T-helper 17 cell (primary cell): Measurements from ENCODE around the gene SIRT5. TPM values are rescaled to one million over a fixed set of nuclear protein-coding genes. Genes with fewer than 3 reads are reported as not detected.

Experiments
- ATAC-seq: fragments of 150-1000 bp; cut with Tn5 transposase; 2 replicates; pipeline ENCODE4 v1.10.0; 2021; ENCODE audit warnings: mild to moderate bottlenecking, moderate library complexity
- DNase-seq, 3 donors: peaks; one replicate each; pipeline versions ENCODE4 v3.0.0 to v3.0.0-alpha.2; 2020 to 2021
- H3K9me3 ChIP-seq: one replicate; pipeline ENCODE4 v1.7.0; 2013; ENCODE audit warnings: low read length, mild to moderate bottlenecking; ENCODE audit not compliant: control insufficient read depth, poor library complexity, severe bottlenecking
- H3K27ac Mint-ChIP-seq: one replicate; pipeline ENCODE4 v1.8.0; 2022; ENCODE audit warnings: mild to moderate bottlenecking, moderate library complexity, mixed read lengths
- H3K27me3 Mint-ChIP-seq: one replicate; pipeline ENCODE4 v1.8.0; 2022; ENCODE audit warnings: mixed read lengths
- H3K36me3 Mint-ChIP-seq: one replicate; pipeline ENCODE4 v1.8.0; 2022; ENCODE audit warnings: low read depth, mixed read lengths
- H3K4me1 Mint-ChIP-seq: one replicate; pipeline ENCODE4 v1.8.0; 2022; ENCODE audit warnings: mild to moderate bottlenecking, mixed read lengths
- H3K4me3 Mint-ChIP-seq: one replicate; pipeline ENCODE4 v1.8.0; 2022; ENCODE audit warnings: mild to moderate bottlenecking, moderate library complexity, mixed read lengths
- total RNA-seq, 4 donors: library from RNA in 2 of 4; stranded (reverse) in 2 of 4; gene quantifications; one replicate each; pipeline ENCODE4 v1.2.3 and lab custom pipeline; 2022 to 2026

The SIRT5 gene
- total RNA-seq, 2 donors from 2014 or later: 11.7 to 11.9 TPM

GRCh38 chr6:13635948-13636658 is 61.7 kb downstream of the SIRT5 start:
- H3K4me3 Mint-ChIP-seq: no peak overlapping the region
- no peaks in the 10 kb centered on the region for H3K27me3 Mint-ChIP-seq
- peak overlapping the region; percentile 67 for H3K27ac Mint-ChIP-seq
- no peak for DNase-seq
- H3K36me3 Mint-ChIP-seq: peaks cover 9% of the 10 kb centered on the region
- peak; percentile 46 for ATAC-seq
- H3K4me1 Mint-ChIP-seq: peaks cover 19% of the 10 kb centered on the region
- no peaks in the 10 kb centered on the region for H3K9me3 ChIP-seq

- ATAC-seq: no peak
- Mint-ChIP-seq H3K27ac (peak overlapping the region; percentile 79), H3K27me3 (no peaks in the 10 kb centered on the region), H3K4me1 (peaks cover 23% of the 10 kb centered on the region), H3K36me3 (peaks cover 9% of the 10 kb centered on the region), H3K4me3 (no peak overlapping the region)
- no peak for DNase-seq
- H3K9me3 ChIP-seq: no peaks in the 10 kb centered on the region
These were observed 63.6 kb downstream of the SIRT5 start for GRCh38 chr6:13638014-13638413.

- Mint-ChIP-seq H3K27ac (peak overlapping the region; percentile 79), H3K36me3 (peaks cover 12% of the 10 kb centered on the region)
- DNase-seq: no peak
These were observed 64.2 kb downstream of the SIRT5 start for GRCh38 chr6:13638626-13639025.

GRCh38 chr6:13641315-13641714 is 66.9 kb downstream of the SIRT5 start:
- no peak for DNase-seq
- H3K36me3 Mint-ChIP-seq: peaks cover 12% of the 10 kb centered on the region
- no peak overlapping the region for H3K4me3 Mint-ChIP-seq
- no peaks in the 10 kb centered on the region for H3K27me3 Mint-ChIP-seq
- H3K27ac Mint-ChIP-seq: no peak overlapping the region
- no peaks in the 10 kb centered on the region for H3K9me3 ChIP-seq
- peaks cover 25% of the 10 kb centered on the region for H3K4me1 Mint-ChIP-seq
- no peak for ATAC-seq

More at GRCh38 chr6:13638626-13639025, 64.2 kb downstream of the SIRT5 start:
- no peak for ATAC-seq
- H3K27me3 Mint-ChIP-seq: no peaks in the 10 kb centered on the region
- H3K4me1 Mint-ChIP-seq: peaks cover 27% of the 10 kb centered on the region
- no peaks in the 10 kb centered on the region for H3K9me3 ChIP-seq
- H3K4me3 Mint-ChIP-seq: no peak overlapping the region

- no peak for DNase-seq
- peaks cover 19% of the 10 kb centered on the region for H3K4me1 Mint-ChIP-seq
- H3K9me3 ChIP-seq: no peaks in the 10 kb centered on the region
- H3K27ac Mint-ChIP-seq: peak overlapping the region; percentile 90
- ATAC-seq: no peak
- no peaks in the 10 kb centered on the region for H3K27me3 Mint-ChIP-seq
- H3K36me3 Mint-ChIP-seq: peaks cover 11% of the 10 kb centered on the region
- H3K4me3 Mint-ChIP-seq: no peak overlapping the region
These were observed 68.7 kb downstream of the SIRT5 start for GRCh38 chr6:13643125-13643524.

GRCh38 chr6:13648850-13649249 is 74.4 kb downstream of the SIRT5 start:
- no peaks in the 10 kb centered on the region for H3K9me3 ChIP-seq
- peaks cover 13% of the 10 kb centered on the region for H3K4me1 Mint-ChIP-seq
- DNase-seq (no peak), ATAC-seq (no peak)
- peak overlapping the region; percentile 46 for H3K27ac Mint-ChIP-seq
- H3K36me3 Mint-ChIP-seq: peaks cover 8% of the 10 kb centered on the region
- H3K4me3 Mint-ChIP-seq: no peak overlapping the region
- no peaks in the 10 kb centered on the region for H3K27me3 Mint-ChIP-seq

- no peak for ATAC-seq
- Mint-ChIP-seq H3K27ac (peak overlapping the region; percentile 46), H3K36me3 (peaks cover 8% of the 10 kb centered on the region), H3K27me3 (no peaks in the 10 kb centered on the region), H3K4me3 (no peak overlapping the region), H3K4me1 (peaks cover 13% of the 10 kb centered on the region)
- no peak for DNase-seq
- H3K9me3 ChIP-seq: no peaks in the 10 kb centered on the region
These were observed 75.0 kb downstream of the SIRT5 start for GRCh38 chr6:13649393-13649792.

- H3K4me1 Mint-ChIP-seq: peaks cover 16% of the 10 kb centered on the region
- H3K9me3 ChIP-seq: no peaks in the 10 kb centered on the region
- no peaks in the 10 kb centered on the region for H3K27me3 Mint-ChIP-seq
- peaks cover 8% of the 10 kb centered on the region for H3K36me3 Mint-ChIP-seq
- DNase-seq: no peak
- no peak overlapping the region for H3K27ac Mint-ChIP-seq
- peak; percentile 41 for ATAC-seq
- H3K4me3 Mint-ChIP-seq: no peak overlapping the region
These were observed 78.9 kb downstream of the SIRT5 start for GRCh38 chr6:13653296-13653695.

- Mint-ChIP-seq H3K4me3 (no peak overlapping the region), H3K27ac (no peak overlapping the region), H3K36me3 (peaks cover 7% of the 10 kb centered on the region), H3K4me1 (peaks cover 18% of the 10 kb centered on the region), H3K27me3 (no peaks in the 10 kb centered on the region)
- ATAC-seq: no peak
- H3K9me3 ChIP-seq: no peaks in the 10 kb centered on the region
- DNase-seq: no peak
These were observed 80.1 kb downstream of the SIRT5 start for GRCh38 chr6:13654496-13654895.

- Mint-ChIP-seq H3K36me3 (peaks cover 4% of the 10 kb centered on the region), H3K27ac (no peak overlapping the region), H3K27me3 (no peaks in the 10 kb centered on the region), H3K4me1 (peaks cover 22% of the 10 kb centered on the region), H3K4me3 (no peak overlapping the region)
- DNase-seq (no peak), ATAC-seq (no peak)
- H3K9me3 ChIP-seq: no peaks in the 10 kb centered on the region
These were observed 81.3 kb downstream of the SIRT5 start for GRCh38 chr6:13655700-13656099.

GRCh38 chr6:13660273-13660672 is 85.9 kb downstream of the SIRT5 start:
- Mint-ChIP-seq H3K36me3 (no peaks in the 10 kb centered on the region), H3K4me3 (no peak overlapping the region), H3K27me3 (no peaks in the 10 kb centered on the region), H3K27ac (peak overlapping the region; percentile 32), H3K4me1 (peaks cover 56% of the 10 kb centered on the region)
- DNase-seq (no peak), ATAC-seq (no peak)
- H3K9me3 ChIP-seq: no peaks in the 10 kb centered on the region

GRCh38 chr6:13660893-13661292 is 86.5 kb downstream of the SIRT5 start:
- no peak for ATAC-seq
- H3K27me3 Mint-ChIP-seq: no peaks in the 10 kb centered on the region
- DNase-seq: no peak
- H3K27ac Mint-ChIP-seq: peak overlapping the region; percentile 55
- H3K36me3 Mint-ChIP-seq: no peaks in the 10 kb centered on the region
- no peak overlapping the region for H3K4me3 Mint-ChIP-seq
- H3K4me1 Mint-ChIP-seq: peaks cover 60% of the 10 kb centered on the region
- H3K9me3 ChIP-seq: no peaks in the 10 kb centered on the region

GRCh38 chr6:13661647-13662046 is 87.2 kb downstream of the SIRT5 start:
- DNase-seq (no peak), ATAC-seq (no peak)
- H3K4me1 Mint-ChIP-seq: peaks cover 59% of the 10 kb centered on the region
- H3K36me3 Mint-ChIP-seq: no peaks in the 10 kb centered on the region
- no peaks in the 10 kb centered on the region for H3K9me3 ChIP-seq
- H3K4me3 Mint-ChIP-seq: peak overlapping the region; percentile 63
- H3K27ac Mint-ChIP-seq: peak overlapping the region; percentile 55
- no peaks in the 10 kb centered on the region for H3K27me3 Mint-ChIP-seq

GRCh38 chr6:13662651-13663334 is 88.4 kb downstream of the SIRT5 start:
- peak overlapping the region; percentile 66 for H3K4me3 Mint-ChIP-seq
- DNase-seq: no peak
- peak overlapping the region; percentile 55 for H3K27ac Mint-ChIP-seq
- no peaks in the 10 kb centered on the region for H3K27me3 Mint-ChIP-seq
- ATAC-seq: no peak
- H3K4me1 Mint-ChIP-seq: peaks cover 66% of the 10 kb centered on the region
- H3K9me3 ChIP-seq: no peaks in the 10 kb centered on the region
- H3K36me3 Mint-ChIP-seq: no peaks in the 10 kb centered on the region
